GM12878 (cell line): ENCODE results near the gene MAP2K2. TPM values are rescaled to one million over a fixed set of nuclear protein-coding genes. Genes with fewer than 3 reads are reported as not detected.

Source experiments
- ATAC-seq: fragments of 200-7000 bp; cut with Tn5 transposase; 3 replicates; pipeline ENCODE4 v1.9.1; 2020; ENCODE audit warnings: mild to moderate bottlenecking, moderate library complexity
- BruUV-seq: library from RNA; stranded (reverse); fragments of 400-500 nt; replicated peaks from 2 replicates; lab custom pipeline; 2021; lab: Mats Ljungman, UMichigan
- CTCF ChIA-PET: fragments of 300-600 bp; sonication (Branson Sonifier 250); formaldehyde crosslinking; extraction: SDS; loops from one replicate; lab custom pipeline; 2021; ENCODE audit warnings: inconsistent platforms; lab: Yijun Ruan, JAX
- POLR2A ChIA-PET: fragments of 350-600 bp; formaldehyde crosslinking; extraction: SDS; loops from one replicate; lab custom pipeline; 2021; ENCODE audit warnings: inconsistent platforms; lab: Charles Lee
- RAD21 ChIA-PET: fragments of 300-600 bp; sonication (Branson Sonifier 250); formaldehyde crosslinking; loops from one replicate; lab custom pipeline; 2023; ENCODE audit warnings: antibody characterized with exemption; ENCODE audit not compliant: unreplicated experiment; lab: Charles Lee
- SMC1A ChIA-PET: fragments of 300-600 bp; sonication (Branson Sonifier 250); formaldehyde crosslinking; loops from one replicate; lab custom pipeline; 2023; ENCODE audit not compliant: unreplicated experiment, uncharacterized antibody; lab: Charles Lee
- DNase-seq: peaks from one replicate; pipeline ENCODE4 v3.0.0-alpha.2; 2011; ENCODE audit warnings: low read depth, low spot score
- FAIRE-seq: peaks from 3 replicates; lab custom pipeline; 2011; peaks lifted over from hg19 to GRCh38; lab: Jason Lieb, UNC
- H2AFZ ChIP-seq: 2 replicates; pipeline ENCODE4 v1.6.0; 2011; ENCODE audit warnings: low read depth, low read length, control low read depth; ENCODE audit not compliant: control insufficient read depth
- H3K27ac ChIP-seq: 2 replicates; pipeline ENCODE4 v1.5.1; 2011; ENCODE audit warnings: control low read depth; ENCODE audit not compliant: control insufficient read depth, insufficient read depth
- H3K27me3 ChIP-seq, 2 experiments: replicated peaks in 1 of 2; 2 replicates each; pipeline versions ENCODE4 v1.6.0 to v1.6.1; 2011; ENCODE audit warnings: low read length in 1 of 2; ENCODE audit not compliant: control insufficient read depth in 2 of 2, insufficient read depth in 2 of 2
- H3K36me3 ChIP-seq, 2 experiments: 2 replicates each; pipeline ENCODE4 v1.5.1; 2011; ENCODE audit warnings: low read length in 1 of 2; ENCODE audit not compliant: control insufficient read depth in 2 of 2, insufficient read depth in 2 of 2
- H3K4me1 ChIP-seq: 2 replicates; pipeline ENCODE4 v1.6.1; 2011; ENCODE audit warnings: mild to moderate bottlenecking, low read length, moderate library complexity, mixed read lengths; ENCODE audit not compliant: control insufficient read depth, insufficient read depth
- H3K4me2 ChIP-seq: 2 replicates; pipeline ENCODE4 v1.6.0; 2011; ENCODE audit warnings: control low read depth; ENCODE audit not compliant: control insufficient read depth, insufficient read depth
- H3K4me3 ChIP-seq: fragments of 200-600 bp; sonication (generic); 2 replicates; pipeline ENCODE4 v1.5.1; 2016
- H3K79me2 ChIP-seq: 2 replicates; pipeline ENCODE4 v1.6.0; 2011; ENCODE audit warnings: low read length; ENCODE audit not compliant: control insufficient read depth, insufficient read depth
- H3K9ac ChIP-seq: 2 replicates; pipeline ENCODE4 v1.8.0; 2011; ENCODE audit warnings: low read length, control low read depth, mixed read lengths; ENCODE audit not compliant: control insufficient read depth, insufficient read depth
- H3K9me3 ChIP-seq: replicated peaks from 3 replicates; pipeline ENCODE4 v1.5.1; 2011; ENCODE audit warnings: mild to moderate bottlenecking, low read length; ENCODE audit not compliant: control insufficient read depth, insufficient read depth
- H4K20me1 ChIP-seq: 2 replicates; pipeline ENCODE4 v1.6.0; 2011; ENCODE audit not compliant: control insufficient read depth, insufficient read depth
- CEBPB ChIP-seq, 2 experiments: fragments of 150-350 bp in 1 of 2; IDR thresholded peaks; 2 replicates each; pipeline ENCODE4 v1.6.1; 2012 to 2014; ENCODE audit warnings: low read depth in 2 of 2, low read length in 2 of 2, borderline replicate concordance in 1 of 2, inconsistent platforms in 1 of 2
- EGR1 ChIP-seq, 2 experiments: IDR thresholded peaks; 1 replicate in 1 of 2; 2 replicates in 1 of 2; pipeline ENCODE4 v1.6.1; 2011 to 2012; ENCODE audit warnings: low read depth in 2 of 2, low read length in 2 of 2, borderline replicate concordance in 1 of 2, mild to moderate bottlenecking in 1 of 2, moderate library complexity in 1 of 2
- GATAD2B ChIP-seq: fragments of 450-650 bp; conservative IDR thresholded peaks from 2 replicates; pipeline ENCODE4 v1.6.1; 2017; ENCODE audit warnings: low read depth, mild to moderate bottlenecking, moderate library complexity
- IKZF2 ChIP-seq, 2 experiments: fragments of 450-650 bp; IDR thresholded peaks; 2 replicates each; pipeline ENCODE4 v1.6.1; 2017; ENCODE audit warnings: mild to moderate bottlenecking in 2 of 2, moderate library complexity in 2 of 2
- PAX5 ChIP-seq: IDR thresholded peaks from 2 replicates; pipeline ENCODE4 v1.6.1; 2011; ENCODE audit warnings: low read depth, low read length, borderline replicate concordance
- PML ChIP-seq: IDR thresholded peaks from 2 replicates; pipeline ENCODE4 v1.6.1; 2012; ENCODE audit warnings: low read length, inconsistent platforms
- ZNF687 ChIP-seq: fragments of 450-650 bp; IDR thresholded peaks from 2 replicates; pipeline ENCODE4 v1.6.1; 2017; ENCODE audit warnings: mild to moderate bottlenecking, moderate library complexity
- WGBS: methylation state at CpG from one replicate; pipeline ENCODE4 v1.1.6; 2016; ENCODE audit warnings: low lambda C conversion rate; ENCODE audit not compliant: insufficient replicate concordance, insufficient coverage; ENCODE audit errors: missing lambda C conversion rate; 5-methylcytosine and 5-hydroxymethylcytosine counted together
- in situ Hi-C: fragments of 300-500 bp; cut with MboI; formaldehyde crosslinking; loops from 9 replicates; pipeline ENCODE4 v1.14.3; 2018; ENCODE audit warnings: mixed read lengths
- intact Hi-C: fragments of 100-400 bp; cut with micrococcal nuclease; formaldehyde crosslinking; loops from one replicate; pipeline ENCODE4 v1.14.2; 2022; ENCODE audit not compliant: unreplicated experiment
- polyA plus RNA-seq, 11 experiments: library from polyadenylated mRNA; depleted of rRNA in 4 of 11; unstranded in 6 of 11; stranded (reverse) in 5 of 11; fragments of >200 nt; fragmentation: Nextera tagmentation in 4 of 11; fragmentation: Illumina TruSeq in 1 of 11; extraction: Ambion mirVana in 4 of 11; extraction: Trizol in 1 of 11; gene quantifications; 1 replicate in 1 of 11; 2 replicates in 10 of 11; pipeline versions ENCODE4 v1.2.1 to v1.2.3, GENCODE V29; 2011 to 2016; ENCODE audit warnings: inconsistent platforms in 2 of 11, missing spikeins in 2 of 11, low read depth in 1 of 11
- total RNA-seq, 4 experiments: library from RNA; depleted of rRNA in 3 of 4; stranded (reverse); fragments of >200 nt in 3 of 4; fragmentation: Illumina TruSeq in 1 of 4; extraction: Trizol in 1 of 4; gene quantifications; 2 replicates each; pipeline versions ENCODE4 v1.2.1 to v1.2.3, GENCODE V29; 2013 to 2021

Gene MAP2K2
- total and polyA plus RNA-seq, 10 of the 15 experiments (the other 5 are each of a cell fraction or from before 2014, with no cell fraction given): 1.00 to 210 (median 53.5) TPM

DNA sequence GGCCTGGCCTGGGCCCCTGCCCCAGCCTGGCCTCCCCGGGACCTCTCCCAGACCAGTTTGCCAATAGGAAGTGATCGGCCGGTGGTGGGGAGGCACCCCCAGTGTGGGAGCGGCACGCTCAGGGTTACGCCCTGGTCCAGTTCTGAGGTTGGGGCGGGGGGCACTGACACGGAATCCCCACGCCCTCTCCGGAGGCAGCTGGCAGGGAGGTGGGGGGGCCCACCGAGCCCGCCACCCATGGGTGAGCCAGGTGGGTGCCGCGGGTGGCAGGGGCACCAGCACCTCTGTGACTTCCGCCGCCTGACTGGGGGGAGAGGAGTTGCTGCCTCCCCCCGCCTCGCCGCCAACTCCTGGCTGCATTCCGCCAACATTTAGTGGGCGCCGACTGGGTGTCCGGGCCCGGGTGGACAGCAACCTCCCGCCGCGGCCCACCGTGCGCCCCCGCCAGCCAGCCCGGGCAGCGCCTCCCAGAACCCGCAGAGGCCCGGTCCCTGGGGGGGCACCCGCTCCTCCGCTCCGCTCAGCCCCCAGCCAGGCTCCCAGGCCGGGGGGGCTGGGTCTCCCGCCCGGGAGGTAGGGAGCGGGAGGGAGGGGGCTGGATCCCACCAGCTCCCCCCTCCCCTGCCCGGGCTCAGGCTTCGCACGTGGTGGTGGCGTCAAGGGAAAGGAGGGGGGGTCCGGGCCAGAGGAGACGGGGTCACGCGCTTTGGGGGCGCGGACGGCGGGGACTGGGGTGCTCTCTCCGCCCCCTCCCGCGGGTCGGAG lies 59.2 kb downstream of the MAP2K2 start (continued):
- TF ChIP-seq CEBPB (IDR thresholded peaks at IDR 0.05; ENCODE audit: borderline replicate concordance in 1 of 2, low read depth in 2 of 2, low read length in 2 of 2): no peak
- TF ChIP-seq, all 136 proteins: peak for 11

- H3K4me1 ChIP-seq: peaks cover 33% of the 10 kb centered on the region
- peaks cover 14% of the 10 kb centered on the region for H4K20me1 ChIP-seq
Observed at GRCh38 chr19:4064149-4064495, 59.8 kb downstream of the MAP2K2 start.

More at GRCh38 chr19:4064149-4064495, 59.8 kb downstream of the MAP2K2 start:
- Histone ChIP-seq H3K27ac (peak overlapping the region; percentile 90), H3K79me2 (peaks cover 60% of the 10 kb centered on the region), H3K27me3 (no peaks in the 10 kb centered on the region; a peak in 1 of 4 replicates), H3K9ac (peak overlapping the region; percentile 93), H3K9me3 (no peaks in the 10 kb centered on the region), H3K4me2 (peak overlapping the region; percentile 98), H2AFZ (no peak overlapping the region)
- intact Hi-C loops: loop anchor here (10.0 kb wide), 1 partner anchor 121 kb away; the partner anchor contains the start of genes ANKRD24 and SIRT6
- WGBS: 2% methylated on average over 23 of the region's 24 CpGs
- CTCF ChIA-PET: interaction anchor here (0.7 to 1.6 kb wide), 5 partner anchors 10 to 279 kb away, joined by 3 to 4 read pairs (median 4); partner anchors contain the start of gene MPND
- SMC1A ChIA-PET: interaction anchor here (2.7 kb wide), 1 partner anchor 45 kb away, joined by 9 read pairs; no protein-coding TSS in a partner anchor
- DNase-seq: no peak
- no peak for FAIRE-seq
- in situ Hi-C loops: loop anchor here (5.0 kb wide), 1 partner anchor 72 kb away; no protein-coding TSS in a partner anchor
- TF ChIP-seq IKZF2 (IDR thresholded peaks at IDR 0.05): no peak
- no peak for TF ChIP-seq ZNF687
- no peak for TF ChIP-seq PAX5
- TF ChIP-seq PML: no peak
- 0 out of 3 replicates have a peak, but pooled peaks of 1 of the 2 experiments have one; percentile 8 for TF ChIP-seq EGR1 (IDR thresholded peaks at IDR 0.05; ENCODE audit: borderline replicate concordance in 1 of 2, low read depth in 2 of 2, low read length in 2 of 2)
- no peak for TF ChIP-seq GATAD2B
- TF ChIP-seq, all 136 proteins: peak for 1
- RAD21 ChIA-PET: interaction anchor here (1.8 kb wide), 1 partner anchor 51 kb away, joined by 8 read pairs; no protein-coding TSS in a partner anchor
- peak overlapping the region; percentile 84 for H3K4me3 ChIP-seq
- BruUV-seq: no TSS peak
- POLR2A ChIA-PET: interaction anchor here (0.6 to 1.3 kb wide), 3 partner anchors 23 to 98 kb away, joined by 3 to 5 read pairs (median 4); no protein-coding TSS in a partner anchor
- ATAC-seq: no peak
- peaks cover 4 to 7% of the 10 kb centered on the region in 2 experiments; a peak in 3 of 4 replicates for H3K36me3 ChIP-seq
